HUES6 (cell line): ENCODE results near the gene GPR62.

Experiments used
- H3K27ac ChIP-seq: 2 replicates; pipeline ENCODE4 v1.7.0; 2013; ENCODE audit warnings: low read depth, mild to moderate bottlenecking, low read length, inconsistent platforms
- H3K27me3 ChIP-seq: 2 replicates; pipeline ENCODE4 v1.6.1; 2013; ENCODE audit warnings: low read length; ENCODE audit not compliant: control insufficient read depth, insufficient read depth
- H3K36me3 ChIP-seq: 2 replicates; pipeline ENCODE4 v1.6.1; 2013; ENCODE audit warnings: low read length; ENCODE audit not compliant: control insufficient read depth, insufficient read depth
- H3K4me1 ChIP-seq: 2 replicates; pipeline ENCODE4 v1.6.1; 2013; ENCODE audit warnings: low read length; ENCODE audit not compliant: control insufficient read depth, insufficient read depth
- H3K4me3 ChIP-seq: 2 replicates; pipeline ENCODE4 v1.5.1; 2013; ENCODE audit warnings: low read depth, low read length
- H3K9ac ChIP-seq: one replicate; pipeline ENCODE4 v1.6.1; 2013; ENCODE audit warnings: mild to moderate bottlenecking, low read length
- H3K9me3 ChIP-seq: 2 replicates; pipeline ENCODE4 v1.6.1; 2013; ENCODE audit warnings: low read depth, low read length; ENCODE audit not compliant: control insufficient read depth, insufficient read depth

Gene GPR62

DNA sequence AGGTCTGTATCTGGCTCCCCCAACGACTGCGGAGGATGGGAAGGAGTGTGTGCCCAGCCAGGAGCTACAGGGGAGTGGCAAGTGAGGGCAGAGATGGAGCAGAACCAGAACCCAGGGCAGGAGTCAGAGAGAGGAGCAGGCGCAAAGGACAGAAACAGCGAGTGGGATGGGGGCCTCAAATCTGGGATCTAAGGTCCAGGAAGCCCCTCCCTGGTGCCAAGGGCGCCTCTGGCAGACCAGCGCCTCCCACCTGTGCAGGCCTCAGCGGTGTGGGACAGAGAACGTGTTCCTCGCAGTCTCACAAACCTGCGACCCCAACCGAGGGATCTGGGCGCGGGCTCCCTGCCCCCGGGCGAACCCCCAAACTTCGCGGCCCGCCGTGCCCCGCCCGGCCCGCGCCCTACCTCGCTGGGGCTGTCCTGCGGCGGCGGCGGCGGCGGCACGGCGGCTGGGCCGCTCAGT lies 11.8 kb downstream of the GPR62 start:
- H3K36me3 ChIP-seq = no peaks in the 10 kb centered on the region
- H3K9me3 ChIP-seq = no peaks in the 10 kb centered on the region
- peaks cover 57% of the 10 kb centered on the region for H3K4me1 ChIP-seq
- H3K27me3 ChIP-seq = peaks cover 25% of the 10 kb centered on the region
- H3K4me3 ChIP-seq = peak overlapping the region; percentile 57
- peak overlapping the region; percentile 10 for H3K9ac ChIP-seq
- H3K27ac ChIP-seq = no peak overlapping the region

DNA sequence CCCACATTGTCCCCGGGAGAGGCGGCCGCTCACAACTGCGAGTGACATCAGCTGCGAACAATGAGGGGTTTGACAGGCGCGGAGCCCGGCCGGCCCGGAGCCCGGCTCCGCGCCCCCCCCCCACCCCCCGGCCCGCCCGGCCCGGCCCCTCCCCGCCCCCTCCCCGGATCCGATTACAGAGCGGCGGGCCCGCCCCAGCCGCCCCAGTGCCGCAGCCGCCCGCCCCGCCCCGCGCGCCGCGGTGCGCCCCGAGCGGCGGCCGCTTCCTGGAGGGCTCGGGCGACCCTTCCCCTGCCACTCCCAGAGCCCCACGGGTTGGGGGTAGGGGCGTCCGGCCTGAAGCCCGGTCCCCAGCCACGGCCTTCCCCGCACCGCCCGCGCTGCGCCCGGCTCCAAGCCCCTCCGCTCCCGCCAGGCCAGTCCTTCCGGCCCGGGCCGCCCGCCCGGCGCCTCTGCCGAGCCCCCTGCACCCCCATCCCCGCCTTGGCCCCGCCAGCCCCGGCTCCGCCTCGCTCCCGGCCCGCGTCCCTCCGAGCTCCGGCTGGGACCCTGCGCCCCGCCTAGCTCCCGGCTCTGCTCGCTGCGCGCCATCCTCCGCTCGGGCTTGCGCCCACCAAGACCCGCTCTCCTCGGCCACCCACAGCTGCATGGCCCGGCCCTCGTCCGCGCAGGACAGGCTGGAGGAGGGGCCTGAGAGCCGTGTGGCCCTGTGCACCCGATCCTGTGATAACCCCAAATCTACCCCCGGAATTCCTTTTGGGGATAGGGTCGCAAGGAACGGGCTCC lies 12.4 kb downstream of the GPR62 start, which contains the start of gene PCBP4:
Gene PCBP4 (minus strand): TSS at position 71 of the 786 bp plus-strand sequence. CDS start 6,214 bp downstream, outside the sequence.
- H3K9ac ChIP-seq = peak within 1 kb of the TSS; percentile 91
- peak within 1 kb of the TSS; percentile 68 for H3K4me3 ChIP-seq
- H3K36me3 ChIP-seq = no peaks in the 10 kb centered on the region
- peaks cover 56% of the 10 kb centered on the region for H3K4me1 ChIP-seq
- peaks cover 24% of the 10 kb centered on the region for H3K27me3 ChIP-seq
- peak within 1 kb of the TSS; percentile 73; the same call in 1 of the 2 replicates for H3K27ac ChIP-seq
- H3K9me3 ChIP-seq = no peaks in the 10 kb centered on the region

DNA sequence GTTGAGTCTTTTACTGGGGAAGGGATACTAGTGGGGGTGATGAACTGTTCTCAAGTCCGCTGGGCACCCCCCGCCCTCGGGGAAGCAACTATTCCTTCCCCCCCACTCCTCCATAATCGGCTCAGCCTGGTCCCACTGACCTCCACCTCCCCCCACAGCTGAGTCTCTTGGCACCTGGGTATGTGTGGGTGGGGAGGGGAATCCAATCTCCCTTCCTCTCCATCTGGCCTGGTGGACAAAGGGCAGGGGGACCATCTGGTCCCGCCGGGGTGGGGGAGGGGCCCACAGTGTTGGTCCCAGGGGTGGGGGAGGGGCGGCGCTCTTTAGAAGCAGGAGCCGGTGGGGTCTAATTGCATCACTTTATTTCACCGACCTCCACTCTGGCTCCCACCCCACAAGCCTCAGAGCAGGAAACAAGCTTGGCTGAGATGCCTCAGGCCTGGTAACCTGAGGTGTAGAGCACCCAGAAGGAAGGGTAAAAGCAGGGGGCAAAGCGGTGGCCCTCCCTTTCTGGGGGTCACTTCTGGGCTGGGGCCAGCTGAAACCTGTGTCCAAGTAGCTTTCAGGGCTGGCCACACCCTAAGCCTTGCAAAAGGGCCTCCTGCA lies 13.1 kb downstream of the GPR62 start:
- peak overlapping the region; percentile 79 for H3K27ac ChIP-seq
- H3K27me3 ChIP-seq = peaks cover 18% of the 10 kb centered on the region
- H3K36me3 ChIP-seq = no peaks in the 10 kb centered on the region
- H3K9ac ChIP-seq = peak overlapping the region; percentile 91
- no peaks in the 10 kb centered on the region for H3K9me3 ChIP-seq
- peaks cover 49% of the 10 kb centered on the region for H3K4me1 ChIP-seq
- H3K4me3 ChIP-seq = peak overlapping the region; percentile 68

DNA sequence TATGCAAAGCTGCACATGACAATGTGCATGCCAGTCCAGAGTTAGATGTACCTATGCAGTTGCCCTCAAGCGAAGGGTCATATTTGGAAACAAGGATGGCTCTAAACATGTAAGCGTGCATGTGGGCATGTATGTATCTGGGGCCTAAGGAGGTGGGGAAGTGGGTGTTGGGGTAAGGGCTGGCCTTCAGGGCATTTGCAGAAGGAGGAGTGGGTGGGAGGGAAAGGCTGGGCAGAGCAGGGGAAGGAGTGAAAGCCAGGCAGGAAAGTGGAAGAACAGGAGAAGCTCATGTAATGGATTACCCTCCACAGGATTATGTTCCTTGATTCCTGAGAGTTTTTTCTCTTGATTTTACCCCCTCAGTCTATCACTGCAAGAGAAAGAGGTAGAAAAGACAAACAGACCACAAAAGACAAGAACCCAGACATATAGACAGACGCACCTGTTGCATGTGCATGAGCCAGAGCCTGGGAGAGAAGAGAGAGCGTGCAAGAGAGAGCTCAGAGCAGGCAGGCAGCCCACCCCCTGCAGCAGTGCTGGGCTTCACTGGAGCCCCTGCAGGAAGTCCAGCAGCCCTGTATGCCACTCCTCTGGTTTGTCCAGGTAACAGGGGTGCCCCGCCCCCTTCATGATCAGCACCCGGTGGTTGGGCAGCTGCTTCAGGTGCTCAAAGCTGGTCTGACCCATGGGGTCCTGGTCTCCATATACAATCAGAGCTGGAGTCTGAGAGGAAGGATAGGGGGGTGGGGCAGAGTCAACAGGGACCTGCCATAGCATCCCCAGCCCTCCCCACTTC lies 13.9 kb downstream of the GPR62 start:
- H3K9me3 ChIP-seq = no peaks in the 10 kb centered on the region
- peaks cover 19% of the 10 kb centered on the region; the same call in 1 of the 2 replicates for H3K27me3 ChIP-seq
- peak overlapping the region; percentile 66 for H3K9ac ChIP-seq
- H3K4me3 ChIP-seq = peak overlapping the region; percentile 68
- peaks cover 51% of the 10 kb centered on the region for H3K4me1 ChIP-seq
- peak overlapping the region; percentile 79; the same call in 1 of the 2 replicates for H3K27ac ChIP-seq
- no peaks in the 10 kb centered on the region for H3K36me3 ChIP-seq

DNA sequence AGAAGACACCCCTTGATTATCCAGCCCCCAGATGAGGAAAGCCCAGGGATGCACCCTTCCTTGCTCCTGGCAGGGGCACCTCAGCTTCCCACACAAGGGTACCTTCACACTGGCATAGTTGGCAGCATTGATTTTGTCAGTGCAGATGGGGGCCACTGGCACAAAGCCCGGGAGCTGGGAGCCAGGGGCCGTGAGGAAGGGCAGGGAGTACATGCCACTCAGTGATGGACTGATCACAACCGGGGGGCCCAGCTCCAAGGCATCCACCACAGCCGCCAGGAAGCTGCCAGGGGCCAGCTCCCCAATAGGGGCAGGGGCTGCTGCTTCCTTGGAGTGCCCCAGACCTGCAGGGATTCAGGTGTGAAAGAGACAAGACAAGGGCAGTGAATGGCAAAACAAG lies 14.7 kb downstream of the GPR62 start:
- peaks cover 51% of the 10 kb centered on the region for H3K4me1 ChIP-seq
- no peak overlapping the region for H3K27ac ChIP-seq
- H3K27me3 ChIP-seq = peaks cover 26% of the 10 kb centered on the region; the same call in 1 of the 2 replicates
- no peaks in the 10 kb centered on the region for H3K9me3 ChIP-seq
- H3K9ac ChIP-seq = no peak overlapping the region
- no peak overlapping the region for H3K4me3 ChIP-seq
- no peaks in the 10 kb centered on the region for H3K36me3 ChIP-seq

DNA sequence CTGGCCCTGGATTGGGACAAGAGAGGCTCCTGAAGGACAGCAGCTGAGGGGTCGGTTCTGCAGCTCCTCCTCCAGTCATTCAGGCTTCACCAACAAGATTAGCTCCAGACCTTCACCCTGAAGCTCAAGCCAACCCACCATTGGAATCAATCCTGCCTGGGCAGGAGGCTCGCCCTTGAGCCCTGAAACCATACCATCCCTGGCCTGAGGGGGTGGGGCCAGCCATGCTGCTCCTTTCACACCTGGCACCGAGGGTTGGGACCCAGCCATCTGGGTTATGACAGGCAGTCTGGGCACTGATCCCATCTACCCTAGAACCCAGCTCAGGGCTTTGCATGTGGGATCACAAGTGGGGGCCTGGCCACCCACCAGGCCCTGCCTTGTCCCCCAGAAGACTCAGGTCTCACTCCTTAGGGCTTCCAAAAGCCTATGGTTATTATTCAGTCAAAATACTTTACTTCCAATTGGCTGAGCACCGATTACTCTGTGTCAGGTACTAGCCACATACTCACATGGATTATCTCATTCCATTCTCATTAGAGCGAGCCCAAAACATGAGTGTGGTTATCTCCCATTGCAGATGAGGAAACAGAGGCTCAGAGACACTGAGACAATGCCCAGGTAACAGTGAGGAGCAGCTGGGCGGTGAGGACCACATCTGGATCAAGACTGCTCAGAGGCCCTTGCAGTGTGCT lies 15.6 kb downstream of the GPR62 start:
- Histone ChIP-seq H3K4me1 (peaks cover 48% of the 10 kb centered on the region), H3K27ac (no peak overlapping the region), H3K27me3 (peaks cover 24% of the 10 kb centered on the region)

DNA sequence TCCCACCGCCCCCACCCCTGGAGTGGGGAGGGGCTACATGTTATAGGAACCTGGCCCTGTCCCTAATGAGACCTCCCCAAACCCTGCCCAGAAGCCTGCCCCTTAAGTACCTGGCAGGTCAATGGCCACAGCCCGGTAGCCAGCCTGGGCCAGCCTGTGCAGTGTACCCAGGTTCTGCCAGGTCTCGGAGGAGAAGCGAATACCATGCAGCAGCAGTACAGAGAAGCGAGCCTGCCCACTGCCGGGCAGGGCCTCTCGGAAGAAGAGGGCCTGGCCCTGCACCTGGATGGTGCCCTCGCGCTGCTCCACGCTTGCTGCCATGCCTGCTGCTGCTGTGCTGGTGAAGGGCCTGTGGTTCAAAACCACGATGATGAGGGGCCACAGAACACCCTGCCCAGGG lies 16.2 kb downstream of the GPR62 start:
- no peaks in the 10 kb centered on the region for H3K36me3 ChIP-seq
- peaks cover 26% of the 10 kb centered on the region for H3K27me3 ChIP-seq
- H3K4me1 ChIP-seq = peaks cover 45% of the 10 kb centered on the region
- no peak overlapping the region for H3K27ac ChIP-seq
- H3K4me3 ChIP-seq = no peak overlapping the region
- H3K9me3 ChIP-seq = no peaks in the 10 kb centered on the region
- H3K9ac ChIP-seq = no peak overlapping the region

More for the DNA sequence above, 15.6 kb downstream of the GPR62 start:
- Histone ChIP-seq H3K4me3 (no peak overlapping the region), H3K9me3 (no peaks in the 10 kb centered on the region), H3K36me3 (no peaks in the 10 kb centered on the region), H3K9ac (no peak overlapping the region)

DNA sequence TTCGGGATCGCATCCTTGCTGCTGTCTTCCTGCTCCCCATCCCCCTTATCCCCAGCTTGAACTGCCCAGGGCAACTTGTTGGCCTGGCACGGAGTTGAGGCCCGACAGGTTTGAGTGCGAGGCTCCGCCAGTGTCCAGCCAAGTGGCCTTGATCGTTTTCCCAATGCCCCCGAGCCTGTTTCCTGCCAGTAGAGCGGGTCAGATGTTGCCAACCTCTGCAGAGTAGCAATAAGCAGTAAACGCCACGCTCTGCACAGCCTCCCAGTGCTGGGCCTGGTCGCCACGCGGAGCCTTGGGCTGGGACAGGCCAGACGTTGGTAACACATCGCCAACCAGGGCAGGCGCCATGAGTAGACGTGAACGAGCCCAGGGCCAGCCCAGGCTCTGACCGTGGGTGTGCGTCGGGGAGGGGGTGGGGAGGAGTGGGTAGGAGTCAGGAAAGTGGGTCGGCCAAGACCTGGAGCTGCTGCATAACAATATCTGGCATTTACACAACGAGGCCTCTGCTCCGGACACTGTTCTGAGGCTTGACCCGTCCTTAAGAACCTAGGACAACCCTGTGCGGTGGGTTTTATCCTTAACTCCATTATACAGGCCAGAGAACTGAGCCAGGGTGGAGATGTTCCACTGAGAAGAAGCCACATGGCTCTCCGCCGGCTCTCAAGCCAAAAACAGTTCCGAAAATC lies 19.2 kb downstream of the GPR62 start:
- Histone ChIP-seq H3K9me3 (no peaks in the 10 kb centered on the region), H3K27ac (no peak overlapping the region), H3K27me3 (peaks cover 34% of the 10 kb centered on the region), H3K36me3 (no peaks in the 10 kb centered on the region), H3K9ac (peak overlapping the region; percentile 15), H3K4me3 (peak overlapping the region; percentile 65), H3K4me1 (peaks cover 27% of the 10 kb centered on the region)

DNA sequence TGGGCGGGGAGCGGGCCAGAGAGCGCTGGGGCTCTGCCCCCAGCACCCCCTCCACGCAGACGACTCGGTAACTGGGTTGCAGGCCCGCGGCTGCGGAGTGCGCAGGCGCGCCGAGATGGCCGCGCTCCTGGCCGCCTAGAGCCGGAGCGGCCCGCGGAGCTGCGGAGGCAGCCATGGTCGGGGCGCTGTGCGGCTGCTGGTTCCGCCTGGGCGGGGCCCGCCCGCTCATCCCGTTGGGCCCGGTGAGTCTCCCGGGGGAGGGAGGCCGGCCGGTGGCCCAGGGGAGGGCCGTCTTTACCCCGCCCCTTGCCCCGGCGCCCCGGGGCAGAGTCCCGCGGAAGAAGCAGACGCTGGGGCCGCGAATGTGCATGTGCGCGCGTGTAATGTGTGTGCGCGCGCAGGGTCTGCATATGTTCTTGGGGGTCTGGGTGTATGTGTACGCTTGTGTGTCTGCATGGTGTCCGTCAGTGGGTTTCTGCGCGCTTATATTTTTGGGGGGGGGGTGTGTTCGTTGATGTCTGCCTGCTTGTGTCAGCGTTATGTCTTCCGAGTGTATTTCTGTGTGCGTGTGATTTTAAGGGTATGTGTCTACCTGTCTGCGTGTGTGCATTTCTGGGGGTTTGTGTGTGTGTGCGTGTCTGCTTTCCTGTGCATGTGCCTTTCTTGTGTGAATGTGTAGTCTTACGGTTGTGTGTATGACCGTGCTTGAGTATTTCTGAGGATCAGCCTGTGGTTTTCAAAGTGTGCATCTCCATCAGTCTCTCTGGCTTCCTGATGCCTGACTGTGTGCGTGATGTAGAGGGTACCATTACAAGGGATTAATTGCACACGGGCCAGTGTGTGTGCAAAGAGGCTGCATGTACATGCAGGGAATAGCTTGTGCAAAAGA lies 20.0 kb downstream of the GPR62 start, which contains the start of gene ABHD14A:
Gene ABHD14A (plus strand): TSS at position 102 of the 889 bp plus-strand sequence. CDS start 72 bp downstream, at position 174.
- Histone ChIP-seq H3K9ac (peak within 1 kb of the TSS; percentile 40), H3K27ac (no peak within 1 kb of the TSS), H3K4me1 (peaks cover 25% of the 10 kb centered on the region)

More for the DNA sequence above, 20.0 kb downstream of the GPR62 start, which contains the start of gene ABHD14A:
- Histone ChIP-seq H3K4me3 (peak within 1 kb of the TSS; percentile 65), H3K27me3 (peaks cover 34% of the 10 kb centered on the region), H3K9me3 (no peaks in the 10 kb centered on the region), H3K36me3 (no peaks in the 10 kb centered on the region)
